ENCODE data around the gene C5.

The C5 gene

DNA sequence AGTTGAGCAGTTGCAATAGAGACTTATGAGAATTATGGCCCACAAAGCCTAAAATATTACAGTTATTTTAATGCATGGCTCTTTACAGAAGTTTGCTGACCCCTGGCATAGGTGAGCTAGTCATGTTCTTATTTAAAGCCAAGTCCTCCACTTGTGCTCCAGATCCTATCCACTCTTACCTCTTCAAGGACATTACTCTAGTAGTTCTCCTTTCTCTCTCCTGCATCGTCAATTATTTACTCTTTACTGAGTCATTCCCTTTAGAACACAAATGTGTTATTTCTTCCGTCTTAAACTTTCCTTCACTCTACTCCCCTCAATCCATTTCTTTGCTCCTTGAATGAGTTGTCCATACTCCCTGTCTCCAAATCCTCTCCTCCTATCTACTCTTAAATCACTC, 102.9 kb downstream of the C5 start:
- TF ChIP-seq, protein P1, sequence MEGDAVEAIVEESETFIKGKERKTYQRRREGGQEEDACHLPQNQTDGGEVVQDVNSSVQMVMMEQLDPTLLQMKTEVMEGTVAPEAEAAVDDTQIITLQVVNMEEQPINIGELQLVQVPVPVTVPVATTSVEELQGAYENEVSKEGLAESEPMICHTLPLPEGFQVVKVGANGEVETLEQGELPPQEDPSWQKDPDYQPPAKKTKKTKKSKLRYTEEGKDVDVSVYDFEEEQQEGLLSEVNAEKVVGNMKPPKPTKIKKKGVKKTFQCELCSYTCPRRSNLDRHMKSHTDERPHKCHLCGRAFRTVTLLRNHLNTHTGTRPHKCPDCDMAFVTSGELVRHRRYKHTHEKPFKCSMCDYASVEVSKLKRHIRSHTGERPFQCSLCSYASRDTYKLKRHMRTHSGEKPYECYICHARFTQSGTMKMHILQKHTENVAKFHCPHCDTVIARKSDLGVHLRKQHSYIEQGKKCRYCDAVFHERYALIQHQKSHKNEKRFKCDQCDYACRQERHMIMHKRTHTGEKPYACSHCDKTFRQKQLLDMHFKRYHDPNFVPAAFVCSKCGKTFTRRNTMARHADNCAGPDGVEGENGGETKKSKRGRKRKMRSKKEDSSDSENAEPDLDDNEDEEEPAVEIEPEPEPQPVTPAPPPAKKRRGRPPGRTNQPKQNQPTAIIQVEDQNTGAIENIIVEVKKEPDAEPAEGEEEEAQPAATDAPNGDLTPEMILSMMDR (IDR thresholded peaks at IDR 0.05): no peak
- Histone ChIP-seq H3K27ac (peak overlapping the region; percentile 69 to 94), H3K27me3 (no peaks in the 10 kb centered on the region), H3K4me1 (peaks cover 0 to 72% (median 22%) of the 10 kb centered on the region in 4 donors), H3K4me3 (no peak overlapping the region), H3K36me3 (no peaks in the 10 kb centered on the region), H3K9me3 (no peaks in the 10 kb centered on the region)
- DNase-seq: no peak
- intact Hi-C loops (cut with DNase I; ENCODE audit: low total_unique reads): no loop called here

- TF ChIP-seq, protein P1 (IDR thresholded peaks at IDR 0.05): no peak
- Histone ChIP-seq H3K36me3 (no peaks in the 10 kb centered on the region), H3K4me3 (no peak overlapping the region), H3K9me3 (no peaks in the 10 kb centered on the region), H3K27ac (peak overlapping the region; percentile 56 to 94), H3K27me3 (no peaks in the 10 kb centered on the region), H3K4me1 (peaks cover 0 to 74% (median 32%) of the 10 kb centered on the region in 4 donors)
- no peak for DNase-seq
- intact Hi-C loops (cut with DNase I; ENCODE audit: low total_unique reads): no loop called here
Measured at GRCh38 chr9:120946259-120946658, 103.8 kb downstream of the C5 start.

DNA sequence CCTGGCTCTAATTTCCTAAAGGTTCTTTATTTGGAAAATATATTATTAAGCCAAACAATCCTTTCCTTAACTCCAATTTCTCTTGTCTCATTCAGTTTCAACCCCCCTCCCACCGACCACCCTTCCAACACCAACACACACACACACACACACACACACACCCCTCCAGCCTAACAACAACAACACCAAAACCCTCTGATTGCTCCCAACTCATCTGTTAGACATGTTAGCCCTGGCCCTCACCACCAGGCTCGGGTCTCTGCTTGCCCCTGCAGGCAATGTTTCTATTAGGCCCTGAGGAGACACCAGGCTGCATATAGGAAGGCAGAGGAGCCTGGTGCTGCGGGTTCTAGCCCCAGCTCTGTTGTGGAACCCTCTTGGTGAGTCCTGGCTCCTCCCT, 105.1 kb downstream of the C5 start:
- H3K4me1 ChIP-seq: peaks cover 0 to 70% (median 35%) of the 10 kb centered on the region in 4 donors
- H3K27me3 ChIP-seq: no peaks in the 10 kb centered on the region
- no peaks in the 10 kb centered on the region for H3K9me3 ChIP-seq
- TF ChIP-seq, protein P1 (IDR thresholded peaks at IDR 0.05): no peak
- intact Hi-C loops (cut with DNase I; ENCODE audit: low total_unique reads): no loop called here
- no peak for DNase-seq
- no peak overlapping the region for H3K4me3 ChIP-seq
- peak overlapping the region; percentile 84 to 94 for H3K27ac ChIP-seq
- H3K36me3 ChIP-seq: no peaks in the 10 kb centered on the region

- H3K27ac ChIP-seq: peak overlapping the region; percentile 84 to 94
- no peaks in the 10 kb centered on the region for H3K9me3 ChIP-seq
- no peak overlapping the region for H3K4me3 ChIP-seq
- H3K4me1 ChIP-seq: peaks cover 0 to 65% (median 34%) of the 10 kb centered on the region in 4 donors
- TF ChIP-seq, protein P1 (IDR thresholded peaks at IDR 0.05): no peak
- intact Hi-C loops (cut with DNase I; ENCODE audit: low total_unique reads): no loop called here
- no peak for DNase-seq
- H3K27me3 ChIP-seq: no peaks in the 10 kb centered on the region
- H3K36me3 ChIP-seq: no peaks in the 10 kb centered on the region
Measured at GRCh38 chr9:120944434-120944843, 105.6 kb downstream of the C5 start.

GRCh38 chr9:120942186-120943001, 107.7 kb downstream of the C5 start:
- TF ChIP-seq, protein P1 (IDR thresholded peaks at IDR 0.05): no peak
- H3K27ac ChIP-seq: peak overlapping the region; percentile 84 to 94
- H3K36me3 ChIP-seq: no peaks in the 10 kb centered on the region
- H3K9me3 ChIP-seq: no peaks in the 10 kb centered on the region
- intact Hi-C loops (cut with DNase I; ENCODE audit: low total_unique reads): no loop called here
- peak; percentile 72 to 87 for DNase-seq
- peaks cover 0 to 63% (median 33%) of the 10 kb centered on the region in 4 donors for H3K4me1 ChIP-seq
- no peaks in the 10 kb centered on the region for H3K27me3 ChIP-seq
- no peak overlapping the region for H3K4me3 ChIP-seq
